HG03196 (cell line): ENCODE results near the gene MCUB.
"Not testable (repeated sequence)": the region's sequence is repeated elsewhere in the genome, so short reads cannot be mapped to it uniquely, and the experiment has no call there.

Source experiments
- ATAC-seq: cut with Tn5 transposase; IDR thresholded peaks from one replicate; pipeline ENCODE4 v1.9.1; 2021; ENCODE audit not compliant: unreplicated experiment

Gene MCUB

DNA sequence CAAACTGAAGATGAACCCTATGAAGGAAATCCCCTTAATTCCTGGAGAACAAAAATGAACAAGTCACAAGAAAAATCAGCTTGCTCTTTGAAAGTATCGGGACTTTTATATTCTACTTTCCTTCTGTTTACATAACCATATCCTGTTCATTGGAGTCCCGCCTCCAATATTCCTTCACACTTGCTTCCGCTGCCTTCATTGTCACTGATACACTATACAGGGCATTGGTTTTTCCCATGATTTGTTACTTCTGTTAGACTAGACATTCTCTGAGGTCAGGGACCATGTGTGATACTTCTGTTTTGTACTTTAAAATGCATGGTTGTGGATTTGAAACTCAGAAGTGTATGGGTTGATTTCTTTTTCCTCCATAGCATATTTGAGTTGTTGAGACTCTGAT, 18.8 kb downstream of the MCUB start:
- no peak for ATAC-seq

DNA sequence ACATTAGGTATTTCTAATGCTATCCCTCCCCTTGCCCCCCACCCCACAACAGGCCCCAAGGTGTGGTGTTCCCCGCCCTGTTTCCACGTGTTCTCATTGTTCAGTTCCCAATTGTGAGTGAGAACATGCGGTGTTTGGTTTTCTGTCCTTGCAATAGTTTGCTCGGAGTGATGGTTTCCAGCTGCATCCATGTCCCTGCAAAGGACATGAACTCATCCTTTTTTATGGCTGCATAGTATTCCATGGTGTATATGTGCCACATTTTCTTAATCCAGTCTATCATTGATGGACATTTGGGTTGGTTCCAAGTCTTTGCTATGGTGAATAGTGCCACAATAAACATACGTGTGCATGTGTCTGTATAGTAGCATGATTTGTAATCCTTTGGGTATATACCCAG, 20.0 kb downstream of the MCUB start:
- not testable (repeated sequence) for ATAC-seq

DNA sequence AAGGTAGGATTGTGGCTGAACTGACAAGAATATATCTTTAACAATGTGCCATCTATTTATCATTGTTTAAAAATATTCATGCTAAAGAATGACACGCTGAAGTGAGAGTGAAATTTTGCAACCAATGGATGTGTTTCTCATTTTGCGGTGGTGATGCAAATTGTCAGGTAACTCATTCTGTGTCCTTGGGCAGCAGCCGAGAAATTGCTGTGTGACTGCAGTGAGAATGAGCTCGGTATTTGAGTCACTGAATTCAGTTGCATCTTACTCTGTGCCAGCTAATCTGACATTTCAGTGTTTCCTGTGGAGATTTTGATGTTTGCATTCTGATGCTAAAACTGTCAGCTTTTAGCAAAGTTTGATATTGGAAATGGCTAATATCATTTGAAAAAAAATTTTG, 28.1 kb downstream of the MCUB start:
- peak; percentile 94 for ATAC-seq

DNA sequence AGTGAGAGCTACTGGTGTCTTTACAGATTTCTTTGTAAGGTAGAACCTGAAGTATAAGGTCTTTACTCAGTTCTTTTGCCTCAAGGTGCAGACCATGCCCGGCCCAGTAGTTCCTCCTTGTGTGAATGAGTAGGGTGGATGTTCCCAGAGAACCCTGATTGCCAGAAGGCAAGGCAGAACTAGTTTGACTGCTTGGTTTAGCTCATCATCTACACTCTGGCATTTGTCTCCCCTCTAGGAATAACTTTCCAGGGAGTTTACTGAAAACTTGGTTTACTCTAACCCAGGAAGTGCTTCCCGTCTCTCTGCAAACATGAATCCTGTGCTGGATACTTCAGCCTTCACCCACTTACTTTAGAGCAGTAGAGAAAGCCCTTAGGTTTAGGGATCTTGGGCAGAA, 29.1 kb downstream of the MCUB start:
- ATAC-seq: no peak

DNA sequence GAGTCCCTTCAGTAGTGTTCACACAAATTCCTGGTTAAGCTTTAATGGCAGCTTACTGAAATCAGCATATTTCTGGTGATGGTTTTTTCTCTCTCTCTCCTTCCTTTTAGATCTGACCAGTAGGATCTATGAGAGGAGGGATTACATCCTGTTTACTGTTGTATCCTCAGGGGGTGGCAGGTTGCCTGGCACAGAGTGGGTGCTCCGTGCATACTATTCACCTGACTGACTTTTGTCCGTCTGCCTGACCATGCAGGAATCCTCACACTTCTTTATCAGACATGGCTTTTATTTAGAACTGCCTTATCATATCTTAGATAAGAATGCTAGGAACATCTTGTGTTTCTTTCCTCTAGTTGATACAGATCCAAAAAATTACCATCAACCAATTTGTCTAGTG, 29.6 kb downstream of the MCUB start:
- no peak for ATAC-seq

DNA sequence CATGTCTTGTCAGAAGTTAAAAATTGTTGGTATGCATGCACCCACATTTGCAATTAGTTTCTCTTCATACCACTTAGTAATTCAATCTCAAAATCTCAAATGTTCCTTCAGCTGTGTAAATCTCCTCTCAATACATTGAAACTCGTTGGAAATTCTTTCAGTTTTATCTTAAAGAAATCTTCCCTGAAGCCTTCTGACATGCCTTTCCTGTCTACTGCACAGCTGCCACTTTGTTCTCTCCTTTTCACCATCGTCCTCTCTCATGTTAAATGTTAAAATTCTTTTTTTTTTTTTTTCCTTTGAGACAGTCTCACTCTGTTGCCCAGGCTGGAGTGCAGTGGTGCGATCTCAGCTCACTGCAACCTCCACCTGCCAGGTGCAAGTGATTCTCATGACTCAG, 30.9 kb downstream of the MCUB start:
- ATAC-seq: no peak

DNA sequence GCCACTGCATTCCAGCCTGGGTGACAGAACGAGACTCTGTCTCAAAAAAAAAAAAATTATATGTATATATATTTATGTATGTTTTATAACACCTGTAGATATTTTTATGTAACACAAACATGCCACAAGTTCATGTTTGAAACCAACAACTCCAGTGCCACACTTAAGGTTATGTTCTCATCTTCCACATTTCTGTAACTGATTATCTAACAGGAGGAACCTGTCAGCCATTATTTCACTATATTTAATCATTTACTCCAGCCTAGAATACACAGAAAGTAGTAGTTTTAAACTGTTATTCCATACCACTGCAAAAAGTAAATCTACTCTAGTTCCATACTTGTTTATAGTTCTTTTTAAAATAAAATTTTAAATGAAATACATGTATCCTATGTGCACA, 32.3 kb downstream of the MCUB start:
- ATAC-seq: no peak

DNA sequence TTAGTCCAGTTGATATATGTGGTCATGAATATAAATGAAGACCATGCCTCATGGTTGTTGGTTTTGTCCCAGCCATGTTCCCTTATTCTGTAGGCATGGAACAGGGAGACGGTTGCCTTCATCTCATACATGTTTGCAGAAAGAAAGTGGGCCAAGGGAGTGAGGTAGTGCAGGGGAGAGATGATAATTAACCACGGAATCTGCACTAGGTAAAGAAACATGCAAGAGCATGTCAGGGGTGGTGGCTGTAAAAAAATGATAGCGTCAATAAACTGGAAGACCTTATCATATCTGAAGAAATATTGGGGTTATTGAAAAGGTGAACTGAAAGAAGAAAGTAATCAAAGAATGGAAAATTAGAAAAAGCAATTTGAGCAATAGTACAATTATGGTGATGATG, 35.1 kb downstream of the MCUB start:
- ATAC-seq: not testable (repeated sequence)

DNA sequence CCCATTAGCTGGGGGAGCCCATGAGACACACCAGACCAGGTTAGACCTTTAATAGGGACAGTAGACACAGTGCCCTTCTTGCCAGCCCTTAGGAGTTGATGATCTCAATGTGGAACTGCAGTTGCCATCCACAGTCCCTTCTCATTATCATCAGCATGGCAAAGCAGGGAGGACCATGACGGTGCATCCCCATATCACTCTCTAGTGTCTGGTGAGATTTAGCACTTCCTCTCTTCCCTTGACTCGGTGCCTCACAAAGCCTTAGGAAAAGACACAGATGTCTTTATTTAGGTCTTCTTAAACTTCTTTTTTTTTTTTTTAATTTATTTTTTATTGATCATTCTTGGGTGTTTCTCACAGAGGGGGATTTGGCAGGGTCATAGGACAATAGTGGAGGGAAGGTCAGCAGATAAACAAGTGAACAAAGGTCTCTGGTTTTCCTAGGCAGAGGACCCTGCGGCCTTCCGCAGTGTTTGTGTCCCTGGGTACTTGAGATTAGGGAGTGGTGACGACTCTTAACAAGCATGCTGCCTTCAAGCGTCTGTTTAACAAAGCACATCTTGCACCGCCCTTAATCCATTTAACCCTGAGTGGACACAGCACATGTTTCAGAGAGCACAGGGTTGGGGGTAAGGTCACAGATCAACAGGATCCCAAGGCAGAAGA, 36.5 kb downstream of the MCUB start:
- not testable (repeated sequence) for ATAC-seq

DNA sequence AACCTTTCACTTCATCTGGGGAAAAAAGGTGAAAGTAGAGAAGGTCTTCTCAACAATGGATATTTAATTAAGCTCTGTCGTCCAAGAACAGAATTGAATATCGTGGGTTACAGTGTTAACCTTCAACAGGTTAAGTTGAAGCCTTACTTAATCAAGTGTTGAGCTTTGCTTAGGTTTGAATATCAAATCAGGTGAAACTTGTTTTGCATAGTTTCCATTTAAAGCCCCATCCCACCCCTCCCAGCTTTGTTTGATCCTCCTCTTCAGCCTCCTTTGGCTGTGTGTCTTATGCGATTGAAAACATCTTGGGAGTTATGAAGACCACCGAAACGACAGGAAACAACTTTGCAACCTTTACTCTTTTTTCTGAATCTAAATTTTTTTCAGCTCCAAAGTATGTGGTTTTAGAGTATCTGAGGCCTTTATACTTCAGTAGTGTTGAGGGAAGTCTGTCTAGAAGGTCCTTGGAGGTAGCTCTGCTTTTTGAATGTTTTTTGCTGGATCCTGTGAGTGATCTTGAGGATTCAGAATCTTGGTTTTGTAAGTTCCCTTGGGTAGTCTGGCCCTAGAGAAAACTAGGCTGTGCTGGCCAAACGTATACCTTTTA, 39.1 kb downstream of the MCUB start:
- no peak for ATAC-seq

DNA sequence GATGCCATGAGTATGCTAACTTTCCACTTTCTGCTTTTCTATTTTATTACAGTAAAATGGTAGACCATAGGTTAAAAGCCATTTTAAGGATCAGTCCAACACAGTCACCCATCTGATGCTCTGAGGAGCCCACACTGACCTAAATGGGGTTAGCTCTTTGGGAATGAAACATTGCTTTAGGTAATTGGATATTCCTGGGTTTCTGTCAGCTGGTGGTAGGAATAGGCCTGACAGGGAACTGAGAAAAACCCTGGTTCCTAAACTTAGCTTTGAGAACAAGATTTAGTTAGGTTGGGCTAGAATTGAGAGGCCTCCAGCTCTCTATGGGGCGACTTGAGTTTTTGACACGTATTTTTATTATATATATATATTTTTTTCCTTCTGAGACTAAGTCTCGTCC, 40.4 kb downstream of the MCUB start:
- ATAC-seq: no peak

DNA sequence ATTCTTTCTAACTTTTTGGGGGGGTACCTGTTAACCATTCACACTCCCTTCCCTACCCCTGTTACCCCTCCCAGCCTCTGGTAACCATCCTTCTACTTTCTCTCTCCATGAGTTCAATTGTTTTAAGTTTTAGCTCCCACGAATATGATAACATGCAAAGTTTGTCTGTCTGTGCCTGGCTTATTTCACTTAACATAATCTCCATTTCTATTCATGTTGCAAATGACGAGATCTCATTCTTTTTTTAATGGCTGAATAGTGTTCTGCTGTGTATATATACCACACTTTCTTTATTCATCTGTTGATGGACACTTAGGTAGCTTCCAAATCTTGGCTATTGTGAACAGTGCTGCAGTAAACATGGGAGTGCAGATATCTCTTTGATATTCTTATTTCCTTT, 41.3 kb downstream of the MCUB start:
- ATAC-seq: no peak

DNA sequence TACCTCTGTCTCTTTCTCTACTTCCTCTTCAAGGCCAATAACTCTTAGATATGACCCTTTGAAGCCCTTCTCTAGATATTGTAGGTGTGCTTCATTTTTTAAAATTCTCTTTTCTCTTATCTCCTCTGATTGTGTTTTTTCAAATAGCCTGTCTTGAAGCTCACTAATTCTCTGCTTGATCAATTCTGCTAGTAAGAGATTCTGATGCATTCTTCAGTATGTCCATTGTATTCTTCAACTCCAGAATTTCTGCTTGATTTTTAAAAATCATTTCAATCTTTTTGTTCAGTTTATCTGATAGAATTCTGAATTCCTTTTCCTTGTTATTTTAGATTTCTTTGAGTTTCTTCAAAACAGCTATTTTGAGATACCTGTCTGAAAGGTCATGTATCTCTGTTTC, 47.9 kb downstream of the MCUB start:
- ATAC-seq: no peak

DNA sequence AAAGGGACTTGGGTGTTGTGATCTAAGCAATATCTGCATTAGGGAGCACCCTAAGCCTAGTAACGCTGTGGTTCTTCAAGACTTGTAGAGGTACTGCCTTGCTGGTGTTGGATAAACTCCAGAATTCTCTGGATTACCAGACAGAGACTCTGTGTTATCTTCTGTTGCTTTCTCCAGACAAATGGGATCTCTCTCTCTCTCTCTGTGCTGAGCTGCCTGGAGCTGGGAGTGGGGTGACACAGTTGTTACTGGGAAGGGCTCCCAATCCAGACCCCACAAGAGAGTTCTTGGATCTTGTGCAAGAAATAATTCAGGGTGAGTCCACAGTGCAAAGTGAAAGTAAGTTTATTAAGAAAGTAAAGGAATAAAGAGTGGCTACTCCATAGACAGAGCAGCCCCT, 48.8 kb downstream of the MCUB start:
- no peak for ATAC-seq

DNA sequence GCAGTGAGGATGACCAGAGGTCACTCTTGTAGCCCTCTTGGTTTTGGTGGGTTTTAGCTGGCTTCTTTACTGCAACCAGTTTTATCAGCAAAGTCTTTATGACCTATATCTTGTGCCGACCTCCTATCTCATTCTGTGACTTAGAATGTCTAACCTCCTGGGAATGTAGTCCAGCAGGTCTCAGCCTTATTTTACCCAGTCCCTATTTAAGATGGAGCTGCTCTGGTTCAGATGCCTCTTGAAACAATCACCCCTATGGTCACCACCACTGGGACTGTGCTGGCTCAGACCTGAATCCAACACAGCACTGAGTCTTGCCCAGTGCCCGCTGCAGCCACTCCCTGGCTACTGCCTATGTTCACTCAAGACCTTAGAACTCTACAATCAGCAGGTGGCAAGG, 49.4 kb downstream of the MCUB start:
- no peak for ATAC-seq

DNA sequence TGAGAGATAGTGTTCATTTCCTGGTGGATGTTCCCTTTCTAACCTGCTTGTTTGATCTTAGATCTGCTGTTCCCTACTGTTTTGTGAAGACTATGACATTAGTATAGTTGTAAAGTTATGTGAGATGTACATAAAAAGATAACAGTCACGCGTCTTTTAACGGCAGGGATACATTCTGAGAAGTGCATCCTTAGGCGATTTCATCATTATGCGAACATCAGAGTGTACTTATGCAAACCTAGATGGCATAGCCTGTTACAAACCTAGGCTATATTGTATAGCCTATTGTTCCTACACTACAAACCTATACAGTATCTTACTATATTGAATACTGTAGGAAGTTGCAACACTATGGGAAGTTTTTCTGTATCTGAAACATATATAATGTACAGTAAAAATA, 50.4 kb downstream of the MCUB start:
- no peak for ATAC-seq

DNA sequence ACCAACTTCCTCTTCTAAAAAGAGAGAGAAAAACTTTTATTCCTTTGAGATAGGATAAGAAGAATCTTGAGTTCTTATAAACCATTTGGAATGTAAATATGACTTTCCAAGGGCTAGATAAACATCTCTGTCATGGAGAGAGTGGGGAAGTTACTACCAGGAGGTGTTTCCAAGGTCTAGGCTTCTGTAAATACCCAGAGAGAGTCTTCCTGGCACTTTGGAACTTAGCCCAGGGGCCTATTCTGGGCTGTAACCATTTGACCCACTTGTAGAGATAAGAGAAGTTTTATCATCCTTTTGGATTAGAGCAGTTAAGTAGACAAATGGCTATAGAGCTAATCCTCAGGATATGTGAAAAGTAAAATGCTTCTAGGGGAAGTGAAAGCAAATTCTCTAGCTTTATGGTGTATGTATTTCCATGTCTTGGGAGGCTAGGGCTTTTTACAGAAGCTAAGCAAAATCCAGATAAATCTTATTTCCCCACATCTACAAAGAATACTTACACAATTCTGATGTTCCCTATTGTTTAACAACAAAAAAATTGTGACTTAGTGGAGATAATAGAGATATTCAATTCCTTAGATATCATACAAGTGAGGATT, 51.1 kb downstream of the MCUB start:
- no peak for ATAC-seq

DNA sequence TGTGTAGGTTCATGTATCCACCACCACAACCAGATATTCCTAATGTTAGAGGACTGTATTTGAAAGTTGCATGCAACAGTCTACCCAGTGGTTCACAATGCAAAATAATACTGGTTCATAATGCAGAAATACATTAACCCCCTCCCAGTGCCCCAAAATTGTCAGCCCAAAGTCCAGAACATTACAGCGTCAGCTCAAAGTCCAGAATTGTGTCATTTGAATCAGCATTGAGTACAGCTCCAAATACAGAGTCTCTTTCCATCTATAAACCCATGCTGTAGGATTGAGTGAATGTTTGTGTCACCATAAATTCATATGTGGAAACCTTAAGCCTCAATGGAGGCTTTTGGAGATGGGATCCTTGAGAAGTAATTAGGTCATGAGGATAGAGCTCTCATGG, 54.0 kb downstream of the MCUB start:
- no peak for ATAC-seq

DNA sequence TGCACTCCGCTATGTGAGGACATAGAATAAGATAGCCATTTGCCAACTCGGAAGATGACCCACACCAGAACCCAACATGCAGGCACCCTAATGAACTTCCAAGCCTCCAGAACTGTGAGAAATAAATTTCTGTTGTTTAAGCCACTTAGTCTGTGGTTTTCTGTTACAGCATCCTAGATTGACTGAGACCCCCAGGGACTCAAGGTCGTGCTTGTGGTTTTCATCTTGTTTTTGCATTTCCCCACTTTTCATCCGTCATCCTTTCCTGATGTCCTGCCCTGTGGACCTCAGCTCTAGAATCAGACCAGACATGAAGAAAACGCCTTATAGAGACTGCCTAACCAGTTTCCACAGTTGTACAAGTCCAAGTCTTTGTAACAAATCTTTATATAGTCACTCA, 54.4 kb downstream of the MCUB start:
- ATAC-seq: no peak

DNA sequence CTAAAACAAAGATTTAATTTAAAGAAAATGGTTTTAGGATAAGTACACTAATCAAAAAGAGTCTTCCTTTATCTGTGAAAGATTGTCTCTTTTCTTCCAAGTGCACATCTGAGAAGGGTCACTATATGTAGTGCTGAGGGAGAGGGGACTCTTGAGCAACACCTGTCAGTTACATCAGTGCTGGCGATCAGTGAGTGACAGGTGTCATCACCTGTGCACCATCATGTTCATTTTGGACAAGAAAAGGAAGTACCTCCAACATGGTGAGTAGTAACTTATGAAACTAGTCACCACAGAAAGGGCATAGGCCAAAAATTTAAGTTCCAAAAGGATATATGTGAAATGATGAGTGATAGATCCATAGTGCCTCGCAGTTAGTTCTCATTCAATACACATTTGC, 55.7 kb downstream of the MCUB start:
- no peak for ATAC-seq

DNA sequence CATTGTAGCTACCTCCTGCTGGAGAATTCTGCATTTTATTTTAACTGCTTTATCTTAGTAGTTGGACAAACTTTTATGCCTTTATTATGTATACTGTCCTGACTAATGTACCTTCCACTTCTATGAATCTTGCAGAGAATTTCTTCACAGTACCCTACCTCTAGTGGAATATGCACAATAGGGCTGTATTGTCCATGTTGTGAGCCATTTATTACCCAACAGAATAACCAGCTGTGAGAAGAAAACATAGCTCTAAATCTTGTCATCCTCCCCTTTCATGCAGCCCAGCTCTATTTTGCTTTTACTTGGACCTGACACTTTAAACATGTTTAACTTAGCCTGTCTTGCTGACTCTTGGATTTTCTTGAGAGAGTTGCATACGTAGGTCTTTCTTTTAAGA, 56.2 kb downstream of the MCUB start:
- no peak for ATAC-seq

DNA sequence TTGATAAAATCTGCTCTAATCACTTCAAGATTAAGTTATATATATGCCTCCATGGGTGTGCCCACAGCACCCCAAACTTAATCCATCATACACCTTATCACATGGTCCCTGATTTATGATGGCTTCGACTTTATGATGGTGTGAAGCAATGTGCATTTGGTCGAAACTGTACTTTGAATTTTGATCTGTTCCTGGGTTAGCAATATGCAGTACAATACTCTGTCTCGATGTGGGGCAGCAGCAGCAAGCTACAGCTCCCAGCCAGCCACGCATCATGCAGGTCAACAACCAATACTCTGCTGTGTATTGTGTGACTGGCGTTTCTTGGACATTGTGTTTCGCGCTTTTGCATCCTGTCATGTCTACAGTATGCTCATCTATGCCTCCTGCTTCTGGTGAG, 62.6 kb downstream of the MCUB start:
- ATAC-seq: no peak

DNA sequence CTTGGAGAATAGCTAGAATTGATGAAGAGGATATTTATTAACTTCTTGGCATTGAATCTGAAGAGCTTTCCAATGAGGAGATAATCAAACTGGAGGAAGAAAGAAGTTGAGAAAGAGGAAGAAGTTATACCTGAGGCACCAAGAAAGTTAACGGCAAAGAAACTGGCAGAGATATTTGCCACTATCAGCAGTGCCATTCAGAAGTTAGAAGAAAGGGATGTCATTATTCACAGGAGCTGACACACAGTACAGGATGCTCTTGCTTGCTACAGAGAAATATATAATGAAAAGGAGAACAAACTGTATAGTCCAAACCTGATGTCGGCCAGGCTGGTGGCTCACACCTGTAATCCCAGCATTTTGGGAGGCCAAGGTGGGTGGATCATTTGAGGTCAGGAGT, 64.5 kb downstream of the MCUB start:
- ATAC-seq: no peak
